GM19467 (cell line): ENCODE measurements around the gene ROR2.
"Not testable (repeated sequence)": the region's sequence is repeated elsewhere in the genome, so short reads cannot be mapped to it uniquely, and the experiment has no call there.

Experiments used
- ATAC-seq: cut with Tn5 transposase; IDR thresholded peaks from one replicate; pipeline ENCODE4 v1.9.1; 2021; ENCODE audit warnings: mild to moderate bottlenecking, moderate library complexity; ENCODE audit not compliant: unreplicated experiment

The ROR2 gene

DNA sequence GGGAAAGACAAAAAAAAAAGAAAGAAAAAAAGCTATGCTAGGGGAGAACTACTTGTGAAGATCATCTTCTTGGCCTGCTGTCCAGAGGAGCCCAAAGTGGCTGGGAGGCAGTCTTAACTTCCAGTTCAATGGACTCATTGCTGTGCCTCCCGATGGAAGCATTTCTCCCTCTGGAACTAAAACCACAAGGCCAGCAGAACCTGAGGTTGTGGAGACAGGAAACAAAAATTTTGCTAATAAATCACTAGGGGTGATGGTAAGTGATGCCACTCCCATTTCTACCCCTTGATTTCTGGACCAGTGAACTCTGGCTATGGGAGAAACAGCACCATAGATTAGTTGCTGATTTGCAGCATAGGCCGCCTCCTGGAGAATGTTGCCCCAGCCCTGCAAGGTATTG lies 402.9 kb downstream of the ROR2 start:
- no peak for ATAC-seq

DNA sequence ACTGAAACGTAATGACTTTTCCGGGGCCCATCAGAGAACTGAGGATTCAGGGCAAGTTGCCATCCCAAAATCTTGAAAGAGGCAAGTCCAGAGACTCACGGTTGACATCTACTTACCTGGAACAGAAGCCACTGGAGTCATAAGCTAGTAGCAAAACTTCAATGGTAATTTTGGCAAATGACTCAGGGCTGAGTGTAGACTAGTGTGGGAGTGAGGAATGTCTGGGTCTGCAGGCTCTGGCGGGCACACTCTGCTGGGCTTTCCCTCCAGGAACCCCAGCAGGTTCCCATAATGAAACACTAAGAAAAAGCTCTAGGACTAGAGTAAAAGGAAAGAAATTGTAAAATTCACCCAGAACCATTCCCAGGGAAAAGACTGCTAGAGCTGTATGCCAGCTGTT lies 403.5 kb downstream of the ROR2 start:
- ATAC-seq: no peak

DNA sequence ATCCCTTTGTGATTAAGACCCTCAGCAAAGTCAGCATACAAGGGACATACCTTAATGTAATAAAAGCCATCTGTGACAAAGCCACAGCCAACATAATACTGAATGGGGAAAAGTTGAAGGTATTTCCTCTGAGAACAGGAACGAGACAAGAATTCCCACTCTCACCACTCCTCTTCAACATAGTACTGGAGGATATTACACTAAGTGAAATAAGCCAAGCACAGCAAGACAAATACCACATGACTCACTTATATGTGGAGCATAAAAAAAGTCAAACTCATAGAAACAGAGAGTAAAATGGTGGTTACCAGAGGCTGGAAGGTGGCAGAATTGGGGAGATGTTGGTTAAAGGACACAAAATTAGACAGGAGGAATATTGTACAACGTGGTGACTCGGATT lies 408.3 kb downstream of the ROR2 start:
- ATAC-seq: no peak

DNA sequence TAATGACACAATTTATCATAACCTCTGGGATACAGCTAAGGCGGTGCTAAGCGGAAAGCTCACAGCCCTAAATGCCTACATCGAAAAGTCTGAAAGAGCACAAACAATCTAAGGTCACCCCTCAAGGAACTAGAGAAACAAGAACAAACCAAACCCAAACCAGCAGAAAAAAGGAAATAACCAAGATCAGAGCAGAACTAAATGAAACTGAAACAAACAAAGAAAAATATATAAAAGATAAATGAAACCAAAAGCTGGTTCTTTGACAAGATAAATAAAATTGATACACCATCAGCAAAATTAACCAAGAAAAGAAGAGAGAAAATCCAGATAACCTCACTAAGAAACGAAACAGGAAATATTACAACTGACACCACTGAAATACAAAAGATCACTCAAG lies 409.5 kb downstream of the ROR2 start:
- not testable (repeated sequence) for ATAC-seq

DNA sequence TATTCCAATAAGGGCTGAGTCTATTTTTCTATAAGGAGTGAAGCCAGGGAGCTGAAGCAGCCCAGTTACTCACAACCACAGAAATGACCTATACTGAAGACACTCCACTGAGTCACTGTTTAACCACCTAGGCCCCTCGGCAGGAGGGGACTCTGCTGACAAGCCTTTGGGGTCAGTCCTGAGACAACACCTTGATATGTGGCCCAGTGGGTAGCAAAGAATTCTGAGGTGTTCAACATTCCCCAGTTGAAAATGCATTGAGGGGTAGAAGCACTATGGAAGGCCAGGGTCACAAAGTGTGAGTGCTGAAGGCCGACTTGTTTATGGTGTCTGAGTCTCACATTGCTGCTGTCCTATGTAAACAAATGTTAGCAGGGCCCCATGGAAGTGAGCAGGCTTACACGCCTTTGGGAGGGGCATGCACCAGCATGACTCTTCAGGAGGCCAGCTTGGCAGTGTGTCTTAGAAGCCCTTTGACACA lies 413.8 kb downstream of the ROR2 start:
- no peak for ATAC-seq

DNA sequence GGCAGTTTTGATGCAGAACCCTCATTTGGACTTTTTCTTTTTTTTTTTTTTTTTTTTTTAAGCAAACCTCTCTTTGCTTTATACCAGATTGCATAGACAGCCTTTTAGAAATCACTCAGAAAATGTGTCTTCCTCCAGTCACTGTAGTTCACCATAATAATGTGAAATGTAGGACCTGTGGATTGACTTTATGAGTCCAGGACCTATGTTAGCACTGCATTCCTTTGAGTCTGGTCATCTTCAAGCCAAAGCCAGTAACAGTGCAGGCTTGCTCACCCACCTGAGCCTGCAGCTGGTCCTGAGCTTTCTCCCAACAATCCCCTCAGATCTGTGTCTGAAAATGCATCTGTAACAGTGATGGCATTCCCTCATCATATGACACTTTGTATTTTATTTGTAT lies 415.7 kb downstream of the ROR2 start:
- ATAC-seq: no peak

DNA sequence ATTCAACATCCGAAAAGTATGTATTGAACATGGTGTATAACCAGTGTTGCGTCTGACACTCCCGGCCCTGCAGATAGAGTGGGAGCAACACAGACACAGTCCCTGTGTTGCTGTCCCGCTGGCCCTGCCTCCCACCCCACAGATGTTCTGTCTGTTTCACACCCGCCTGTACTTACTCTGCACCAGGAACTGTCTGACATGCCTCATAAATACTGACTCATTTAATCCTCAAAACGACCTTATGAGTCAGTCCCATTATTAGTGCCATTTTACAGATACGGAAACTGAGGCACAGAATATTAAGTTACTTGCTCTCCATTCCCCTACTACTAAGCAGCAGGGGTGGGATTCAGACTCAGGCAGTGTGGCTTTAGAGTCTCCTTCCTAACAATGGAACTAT lies 416.6 kb downstream of the ROR2 start:
- no peak for ATAC-seq

DNA sequence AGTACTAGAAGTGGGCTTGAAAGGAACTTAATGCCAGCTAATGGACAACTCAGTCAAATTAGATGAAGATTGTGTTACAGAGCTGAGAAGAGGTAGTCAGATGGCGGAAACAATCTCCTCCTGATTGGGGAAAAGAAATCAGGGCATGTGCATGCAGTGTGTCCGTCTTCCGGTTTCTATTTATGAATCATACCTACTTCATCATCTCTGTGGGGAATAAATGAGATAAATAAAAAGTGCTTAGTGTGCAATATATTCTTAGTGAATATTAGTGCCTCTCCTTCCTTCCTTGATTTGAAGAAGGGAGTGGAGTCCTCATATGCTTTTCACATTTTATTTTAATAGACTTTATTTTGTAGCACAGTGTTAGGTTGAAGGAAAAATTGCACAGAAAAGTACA lies 417.7 kb downstream of the ROR2 start:
- ATAC-seq: no peak

DNA sequence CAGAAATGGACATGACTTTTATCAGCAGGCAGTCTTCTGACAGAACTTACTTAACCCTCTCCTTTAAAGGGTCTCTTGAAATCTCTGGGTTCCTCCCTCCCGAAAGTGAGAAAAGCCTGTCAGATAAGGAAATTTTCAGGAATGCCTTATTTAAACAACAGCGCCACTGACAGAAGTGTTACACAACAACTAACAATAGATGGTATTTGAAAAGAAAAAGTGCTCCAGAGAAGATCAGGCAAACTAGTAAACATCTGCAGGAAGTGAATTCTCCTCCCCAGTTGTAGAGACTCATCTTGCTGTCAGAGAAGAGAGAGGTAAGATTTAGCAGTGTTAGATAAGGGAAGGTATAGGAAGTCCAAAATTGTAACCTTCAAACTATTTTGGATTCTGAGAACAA lies 419.2 kb downstream of the ROR2 start:
- no peak for ATAC-seq

DNA sequence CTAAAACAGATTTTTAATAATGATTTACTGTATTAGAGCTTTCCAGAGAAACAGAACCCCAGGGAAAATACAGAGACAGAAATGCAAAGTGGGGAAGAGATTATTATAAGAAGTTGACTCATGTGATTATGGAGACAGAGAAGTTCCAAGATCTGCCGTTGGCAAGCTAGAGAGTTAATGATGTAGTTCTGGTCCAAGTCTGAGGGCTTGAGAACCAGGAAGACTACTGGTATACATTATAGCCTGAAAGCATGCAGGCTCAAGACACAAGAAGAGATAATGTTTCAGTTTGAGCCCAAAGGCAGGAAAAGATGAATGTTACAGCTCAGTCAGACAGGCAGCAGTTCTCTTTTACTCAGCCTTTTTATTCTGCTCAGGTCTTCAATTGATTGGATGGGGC lies 427.5 kb downstream of the ROR2 start:
- no peak for ATAC-seq

DNA sequence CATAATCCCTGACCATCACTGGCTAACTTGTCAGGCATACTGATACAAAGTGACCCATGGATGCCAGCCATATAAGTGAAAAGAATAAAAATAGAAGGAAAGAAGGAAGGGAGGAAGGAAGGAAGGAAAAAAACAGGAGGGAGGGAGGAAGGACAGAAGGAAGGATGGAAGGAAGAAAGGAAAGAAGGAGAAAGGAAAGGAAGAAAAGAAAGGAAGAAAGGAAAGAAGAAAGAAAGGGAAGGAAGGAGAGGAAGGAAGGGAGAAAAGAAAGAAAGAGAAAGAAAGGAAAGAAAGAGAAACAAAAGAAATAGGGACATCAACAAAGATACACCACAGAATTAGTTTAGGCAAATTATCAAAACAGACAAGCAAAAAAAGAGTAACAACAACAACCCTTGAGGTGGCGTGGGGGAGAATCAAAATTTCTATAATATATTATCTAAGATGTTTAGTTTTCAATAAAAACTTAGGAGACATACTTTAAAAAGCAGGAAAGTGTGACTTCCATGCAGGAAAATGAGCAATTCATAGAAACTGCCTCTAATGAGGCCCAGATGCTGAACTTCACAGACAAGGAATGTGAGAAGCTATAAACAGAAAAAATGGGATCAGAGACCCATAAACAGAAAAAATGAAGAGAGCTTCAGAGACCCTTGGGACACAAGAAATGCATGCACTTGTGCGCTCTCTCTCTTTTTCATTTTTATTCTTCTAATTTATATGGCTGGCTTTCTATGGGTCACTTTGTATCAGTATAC lies 430.3 kb downstream of the ROR2 start:
- no peak for ATAC-seq

DNA sequence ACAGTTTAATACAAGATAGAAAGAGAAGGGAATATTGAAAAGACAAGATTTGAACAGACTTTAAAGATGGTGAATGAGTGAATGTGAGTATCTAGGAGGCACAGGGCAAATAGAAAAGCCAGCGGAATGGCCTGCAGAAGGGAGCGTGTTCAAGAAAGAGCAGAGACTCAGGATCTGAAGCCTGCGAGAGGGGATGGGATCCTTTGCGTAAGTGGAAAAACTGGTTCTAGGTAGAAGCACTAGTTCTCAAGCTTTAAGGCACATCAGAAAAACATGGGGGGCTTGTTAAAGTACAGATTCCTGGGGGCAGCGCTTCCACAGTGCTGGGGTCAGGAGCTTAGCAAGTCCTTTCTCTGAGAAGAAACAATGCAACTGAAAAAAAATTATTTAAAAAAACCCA lies 431.6 kb downstream of the ROR2 start:
- no peak for ATAC-seq

DNA sequence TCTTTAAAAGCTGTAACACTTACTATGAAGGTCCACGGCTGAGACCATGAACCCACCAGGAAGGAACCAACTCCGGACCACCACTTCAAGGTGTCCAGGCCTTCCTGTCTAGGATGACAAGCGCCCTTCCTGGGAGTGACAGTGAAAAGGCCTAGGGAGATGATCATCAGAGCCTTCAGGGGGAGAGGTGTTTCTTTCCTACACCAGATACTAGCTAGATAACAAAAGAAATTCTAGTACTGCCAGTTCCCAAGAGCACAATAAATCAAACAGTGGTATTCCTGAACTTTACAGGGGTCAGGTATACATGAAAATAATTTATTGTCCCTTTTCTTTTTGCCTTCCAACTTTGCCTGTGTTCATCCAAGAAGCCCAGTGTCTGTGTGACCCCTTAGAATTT lies 432.2 kb downstream of the ROR2 start:
- ATAC-seq: no peak

DNA sequence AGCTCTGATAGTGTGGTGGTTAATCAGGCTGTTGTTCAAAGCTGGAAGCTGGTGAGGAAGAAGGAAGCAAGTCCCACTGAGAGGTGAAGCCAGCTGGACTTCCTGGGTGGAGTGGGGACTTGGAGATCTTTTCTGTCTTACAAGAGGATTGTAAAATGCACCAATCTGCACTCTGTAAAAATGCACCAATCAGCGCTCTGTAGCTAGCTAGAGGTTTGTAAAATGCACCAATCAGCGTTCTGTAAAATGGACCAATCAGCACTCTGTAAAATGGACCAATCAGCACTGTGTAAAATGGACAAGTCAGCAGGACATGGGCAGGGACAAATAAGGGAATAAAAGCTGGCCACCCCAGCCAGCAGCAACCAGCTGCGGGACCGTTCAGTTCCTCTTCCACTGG lies 432.7 kb downstream of the ROR2 start:
- not testable (repeated sequence) for ATAC-seq

DNA sequence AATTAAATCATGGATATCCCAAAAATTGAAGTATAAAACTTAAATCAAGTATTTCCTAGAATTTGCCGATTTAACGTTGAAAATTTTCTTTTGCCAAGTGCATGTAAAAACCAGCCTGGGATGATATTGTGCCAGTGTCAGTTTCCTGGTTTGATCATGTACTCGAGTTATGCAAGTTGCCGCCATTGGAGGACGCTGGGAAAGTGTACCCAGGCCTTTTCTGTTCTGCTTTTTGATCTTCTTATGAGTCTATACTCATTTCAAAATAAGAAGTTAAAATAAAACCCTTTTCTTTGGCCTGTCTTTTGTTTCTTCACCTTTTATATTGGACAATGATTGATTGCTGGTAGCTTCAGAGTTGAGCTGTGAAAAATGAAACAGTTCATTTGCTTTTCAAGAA lies 433.3 kb downstream of the ROR2 start:
- ATAC-seq: no peak

DNA sequence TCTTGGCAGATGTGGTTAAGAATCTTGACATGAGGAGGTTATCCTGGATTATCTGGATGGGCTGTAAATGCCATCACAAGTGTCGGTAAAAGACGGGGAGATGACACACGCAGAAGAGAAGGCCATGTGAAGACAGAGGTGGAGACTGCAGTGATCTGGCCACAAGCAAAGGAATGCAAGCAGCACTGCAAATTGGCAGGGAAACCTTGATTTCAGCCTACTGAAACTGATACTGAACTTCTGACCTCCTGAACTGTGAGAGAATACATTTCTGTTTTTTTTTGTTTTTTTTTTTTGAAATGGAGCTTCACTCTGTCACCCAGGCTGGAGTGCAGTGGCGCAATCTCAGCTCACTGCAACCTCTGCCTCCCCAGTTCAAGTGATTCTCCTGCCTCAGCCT lies 433.9 kb downstream of the ROR2 start:
- no peak for ATAC-seq

DNA sequence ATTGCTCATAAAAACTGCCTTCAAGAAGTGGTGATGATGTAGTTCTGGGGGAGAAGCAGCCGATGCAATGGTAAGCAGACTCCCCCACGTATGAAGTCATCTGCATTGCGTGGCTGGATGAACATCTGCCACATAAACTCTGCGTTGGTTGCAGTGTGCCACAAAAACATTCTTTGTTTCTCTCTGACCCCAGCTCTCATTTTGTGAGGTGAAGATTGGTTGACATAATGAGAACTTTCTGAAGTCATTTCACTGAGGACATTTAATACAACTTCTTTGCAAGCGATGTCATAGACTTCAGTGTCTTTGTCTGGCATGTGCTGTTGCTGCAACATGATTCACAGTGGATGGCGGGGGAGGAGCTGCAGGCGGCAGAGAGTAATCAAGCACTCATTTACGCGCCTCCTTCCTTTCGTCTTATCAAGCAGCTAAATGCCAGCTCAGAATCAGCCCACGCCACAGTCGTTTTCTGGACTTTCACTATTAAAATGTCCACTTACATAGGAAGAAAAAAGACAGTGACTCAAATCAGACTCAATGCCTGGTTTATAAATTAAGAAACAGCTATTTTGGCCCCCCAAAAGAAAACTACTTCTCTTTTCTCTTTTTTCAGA lies 434.8 kb downstream of the ROR2 start:
- ATAC-seq: no peak
